IMR-90 (cell line): Measurements from ENCODE around the gene ABO. TPM values are rescaled to one million over a fixed set of nuclear protein-coding genes. Genes with fewer than 3 reads are reported as not detected.

Source experiments
- ATAC-seq: fragments of 200-7000 bp; cut with Tn5 transposase; 2 replicates; pipeline ENCODE4 v1.9.1; 2020; ENCODE audit warnings: low read depth, mild to moderate bottlenecking, moderate library complexity
- BruUV-seq: library from RNA; stranded (reverse); fragments of 400-500 nt; replicated peaks from 2 replicates; lab custom pipeline; 2021; lab: Mats Ljungman, UMichigan
- CTCF ChIA-PET: fragments of 300-600 bp; formaldehyde crosslinking; extraction: SDS; loops from one replicate; lab custom pipeline; 2021; ENCODE audit warnings: antibody characterized with exemption; lab: Yijun Ruan, JAX
- POLR2A ChIA-PET: fragments of 300-600 bp; sonication (Branson Sonifier 250); formaldehyde crosslinking; loops from one replicate; lab custom pipeline; 2022; ENCODE audit warnings: antibody characterized with exemption; ENCODE audit not compliant: unreplicated experiment; lab: Charles Lee
- DNase-seq: peaks from one replicate; pipeline ENCODE4 v3.0.0; 2013
- H2AFZ ChIP-seq: replicated peaks from 2 replicates; pipeline ENCODE3; 2013; ENCODE audit warnings: low read length, mild to moderate bottlenecking; ENCODE audit not compliant: poor library complexity
- H2AK5ac ChIP-seq: 2 replicates; pipeline ENCODE4 v1.6.1; 2013; ENCODE audit warnings: low read depth, low read length, inconsistent platforms
- H2AK9ac ChIP-seq: replicated peaks from 2 replicates; pipeline ENCODE3; 2013; ENCODE audit warnings: mild to moderate bottlenecking, low read depth, low read length, moderate library complexity; ENCODE audit not compliant: poor library complexity
- H2BK120ac ChIP-seq: 2 replicates; pipeline ENCODE4 v1.6.1; 2013; ENCODE audit warnings: low read depth, low read length, inconsistent platforms
- H2BK15ac ChIP-seq: 3 replicates; pipeline ENCODE4 v1.6.1; 2013; ENCODE audit warnings: low read depth, low read length, inconsistent platforms
- H2BK20ac ChIP-seq: 2 replicates; pipeline ENCODE4 v1.6.1; 2013; ENCODE audit warnings: low read depth, mild to moderate bottlenecking, inconsistent platforms, low read length, moderate library complexity
- H2BK5ac ChIP-seq: 2 replicates; pipeline ENCODE4 v1.6.1; 2013; ENCODE audit warnings: mild to moderate bottlenecking, low read depth, low read length, inconsistent platforms; ENCODE audit not compliant: poor library complexity, severe bottlenecking
- H3K14ac ChIP-seq: replicated peaks from 2 replicates; pipeline ENCODE4 v1.6.1; 2013; ENCODE audit warnings: low read depth, low read length, inconsistent platforms
- H3K18ac ChIP-seq: 2 replicates; pipeline ENCODE4 v1.6.1; 2013; ENCODE audit warnings: low read depth, low read length, control low read depth
- H3K23ac ChIP-seq: 2 replicates; pipeline ENCODE4 v1.6.1; 2013; ENCODE audit warnings: low read depth, low read length, inconsistent platforms
- H3K27ac ChIP-seq: 2 replicates; pipeline ENCODE4 v1.5.1; 2013; ENCODE audit warnings: mild to moderate bottlenecking, control low read depth, low read length; ENCODE audit not compliant: insufficient read depth
- H3K27me3 ChIP-seq: 2 replicates; pipeline ENCODE4 v1.6.1; 2013; ENCODE audit warnings: low read length; ENCODE audit not compliant: control insufficient read depth, insufficient read depth
- H3K36me3 ChIP-seq: 2 replicates; pipeline ENCODE4 v1.6.1; 2013; ENCODE audit warnings: low read length, mixed read lengths; ENCODE audit not compliant: control insufficient read depth, insufficient read depth
- H3K4ac ChIP-seq: 2 replicates; pipeline ENCODE4 v1.6.1; 2013; ENCODE audit warnings: low read depth, low read length, inconsistent platforms
- H3K4me1 ChIP-seq: 2 replicates; pipeline ENCODE4 v1.6.1; 2013; ENCODE audit warnings: low read length, mixed read lengths; ENCODE audit not compliant: control insufficient read depth, insufficient read depth
- H3K4me2 ChIP-seq: 2 replicates; pipeline ENCODE4 v1.6.1; 2013; ENCODE audit warnings: low read depth, mild to moderate bottlenecking, control low read depth, low read length, moderate library complexity
- H3K4me3 ChIP-seq: 2 replicates; pipeline ENCODE4 v1.5.1; 2013; ENCODE audit warnings: low read depth, mild to moderate bottlenecking, control low read depth, low read length, moderate library complexity; ENCODE audit not compliant: insufficient read depth
- H3K56ac ChIP-seq: 2 replicates; pipeline ENCODE4 v1.6.1; 2013; ENCODE audit warnings: low read length, inconsistent platforms; ENCODE audit not compliant: insufficient read depth; ENCODE audit errors: extremely low read depth
- H3K79me1 ChIP-seq, 2 experiments: 2 replicates each; pipeline ENCODE4 v1.6.1; 2013; ENCODE audit warnings: low read length in 2 of 2, inconsistent platforms in 1 of 2, low read depth in 1 of 2
- H3K9ac ChIP-seq: 2 replicates; pipeline ENCODE4 v1.6.1; 2013; ENCODE audit warnings: low read depth, low read length, control low read depth
- H3K9me1 ChIP-seq: 2 replicates; pipeline ENCODE4 v1.6.1; 2013; ENCODE audit warnings: low read length, inconsistent platforms; ENCODE audit not compliant: insufficient read depth
- H3K9me3 ChIP-seq: 2 replicates; pipeline ENCODE4 v1.6.1; 2013; ENCODE audit warnings: low read length; ENCODE audit not compliant: control insufficient read depth, insufficient read depth
- H4K20me1 ChIP-seq: 2 replicates; pipeline ENCODE4 v1.6.1; 2013; ENCODE audit warnings: low read length, inconsistent platforms; ENCODE audit not compliant: insufficient read depth
- H4K5ac ChIP-seq: 2 replicates; pipeline ENCODE4 v1.6.1; 2013; ENCODE audit warnings: mild to moderate bottlenecking, low read depth, low read length, control low read depth
- H4K8ac ChIP-seq, 2 experiments: 2 replicates each; pipeline ENCODE4 v1.6.1; 2013; ENCODE audit warnings: low read depth in 2 of 2, low read length in 2 of 2, control low read depth in 1 of 2, inconsistent platforms in 1 of 2
- H4K91ac ChIP-seq: 2 replicates; pipeline ENCODE4 v1.6.1; 2013; ENCODE audit warnings: low read depth, low read length, inconsistent platforms; ENCODE audit not compliant: insufficient read depth
- BHLHE40 ChIP-seq: fragments of 150-350 bp; IDR thresholded peaks from 2 replicates; pipeline ENCODE4 v1.6.1; 2016; ENCODE audit warnings: mild to moderate bottlenecking, low read depth, low read length
- CEBPB ChIP-seq: IDR thresholded peaks from 2 replicates; pipeline ENCODE4 v1.6.1; 2012; ENCODE audit warnings: low read depth, low read length, improper control_type of control experiment
- CHD1 ChIP-seq: IDR thresholded peaks from 2 replicates; pipeline ENCODE4 v1.6.1; 2012; ENCODE audit warnings: low read depth, low read length, improper control_type of control experiment
- FOS ChIP-seq: fragments of 150-350 bp; IDR thresholded peaks from 2 replicates; pipeline ENCODE4 v1.6.1; 2016; ENCODE audit warnings: low read depth, low read length
- MAFK ChIP-seq: IDR thresholded peaks from 2 replicates; pipeline ENCODE4 v1.6.1; 2012; ENCODE audit warnings: low read depth, low read length, improper control_type of control experiment
- MAZ ChIP-seq: IDR thresholded peaks from 2 replicates; pipeline ENCODE4 v1.6.1; 2012; ENCODE audit warnings: low read depth, mild to moderate bottlenecking, low read length, improper control_type of control experiment, moderate library complexity, borderline replicate concordance
- MXI1 ChIP-seq: IDR thresholded peaks from 2 replicates; pipeline ENCODE4 v1.6.1; 2012; ENCODE audit warnings: low read depth, mild to moderate bottlenecking, low read length, moderate library complexity, borderline replicate concordance
- NFE2L2 ChIP-seq: fragments of 150-350 bp; IDR thresholded peaks from 2 replicates; pipeline ENCODE4 v1.6.1; 2016; ENCODE audit warnings: low read depth, mild to moderate bottlenecking, low read length
- POLR2A ChIP-seq: IDR thresholded peaks from 2 replicates; pipeline ENCODE4 v1.6.1; 2012; ENCODE audit warnings: mild to moderate bottlenecking, low read depth, low read length
- RAD21 ChIP-seq: IDR thresholded peaks from 2 replicates; pipeline ENCODE4 v1.6.1; 2012; ENCODE audit warnings: low read length, improper control_type of control experiment
- RCOR1 ChIP-seq: IDR thresholded peaks from 2 replicates; pipeline ENCODE4 v1.6.1; 2012; ENCODE audit warnings: mild to moderate bottlenecking, low read length, improper control_type of control experiment; ENCODE audit not compliant: insufficient replicate concordance
- RFX5 ChIP-seq: IDR thresholded peaks from 2 replicates; pipeline ENCODE4 v1.8.0; 2012; ENCODE audit warnings: low read depth, mild to moderate bottlenecking, low read length, moderate library complexity
- SMC3 ChIP-seq: fragments of 150-350 bp; IDR thresholded peaks from 2 replicates; pipeline ENCODE4 v1.6.1; 2016; ENCODE audit warnings: low read depth, mild to moderate bottlenecking, antibody characterized with exemption, low read length, moderate library complexity
- WGBS, 2 experiments: methylation state at CpG; one replicate each; pipeline versions ENCODE4 v1.1.5 to v1.1.7; 2013; ENCODE audit warnings: missing lambda C conversion rate in 2 of 2; ENCODE audit not compliant: insufficient read length in 1 of 2; ENCODE audit errors: extremely low coverage in 2 of 2; 5-methylcytosine and 5-hydroxymethylcytosine counted together
- dilution Hi-C: fragments of 300-500 bp; cut with HindIII; formaldehyde crosslinking; loops from one replicate; pipeline ENCODE4 v1.14.3; 2018; ENCODE audit warnings: low sequenced_read_pairs; ENCODE audit not compliant: unreplicated experiment
- in situ Hi-C: fragments of 300-500 bp; cut with MboI; formaldehyde crosslinking; loops from 3 replicates; pipeline ENCODE4 v1.14.3; 2019; ENCODE audit warnings: low sequenced_read_pairs, inconsistent platforms, mixed read lengths
- intact Hi-C: fragments of 100-400 bp; cut with micrococcal nuclease; formaldehyde crosslinking; loops from 2 replicates; pipeline ENCODE4 v1.10.0; 2022
- polyA plus RNA-seq, 3 experiments: library from polyadenylated mRNA; depleted of rRNA; stranded (reverse); fragments of >200 nt; gene quantifications; 2 replicates each; pipeline ENCODE4 v1.2.3, GENCODE V29; 2012; ENCODE audit warnings: low replicate concordance in 1 of 3
- total RNA-seq: library from RNA; depleted of rRNA; stranded (reverse); fragments of >200 nt; gene quantifications from 2 replicates; pipeline ENCODE4 v1.2.3, GENCODE V29; 2012
- TF ChIP-seq, protein P1 (sequence below): fragments of 150-350 bp; IDR thresholded peaks from 2 replicates; pipeline ENCODE4 v1.6.1; 2017; ENCODE audit warnings: mild to moderate bottlenecking, antibody characterized with exemption, low read length, low read depth
- TF ChIP-seq, protein P2 (sequence below): fragments of 150-350 bp; IDR thresholded peaks from 2 replicates; pipeline ENCODE4 v1.6.1; 2016; ENCODE audit warnings: low read depth, mild to moderate bottlenecking, low read length, moderate library complexity, borderline replicate concordance
- TF ChIP-seq, protein P3 (sequence below): conservative IDR thresholded peaks from 2 replicates; pipeline ENCODE4 v1.5.1; 2012; ENCODE audit warnings: mild to moderate bottlenecking, low read depth, low read length, improper control_type of control experiment

The ABO gene
- total and polyA plus RNA-seq, 2 of the 4 experiments (the other 2 are of a cell fraction) = not detected

DNA sequence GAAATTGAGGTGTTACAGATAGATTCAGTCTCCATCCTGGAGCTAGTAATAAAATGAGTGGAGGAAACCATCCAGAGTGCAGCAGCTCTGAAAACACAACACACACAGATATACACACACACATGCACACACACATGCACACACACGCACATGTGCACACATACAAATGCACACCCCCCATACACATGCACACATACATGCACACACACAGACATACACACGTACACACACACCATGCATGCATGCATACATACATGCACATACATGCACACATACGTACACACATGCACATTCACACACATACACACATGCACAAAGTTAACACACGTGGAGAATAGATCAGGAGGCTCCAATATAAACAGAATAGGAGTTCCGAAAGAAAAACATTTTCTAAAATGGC is 44.9 kb downstream of the ABO start:
- Histone ChIP-seq H4K8ac (no peak overlapping the region), H2AK5ac (no peak overlapping the region), H3K18ac (no peak overlapping the region), H3K4me2 (no peak overlapping the region), H3K9me3 (no peaks in the 10 kb centered on the region), H2BK20ac (no peak overlapping the region), H2AFZ (no peak overlapping the region), H3K4ac (no peak overlapping the region), H3K4me3 (no peak overlapping the region), H3K56ac (no peak overlapping the region), H3K36me3 (no peaks in the 10 kb centered on the region), H4K5ac (no peak overlapping the region), H3K23ac (no peak overlapping the region), H3K27ac (no peak overlapping the region), H4K20me1 (no peaks in the 10 kb centered on the region), H3K27me3 (peaks cover 7% of the 10 kb centered on the region), H2AK9ac (no peak overlapping the region), H4K91ac (no peak overlapping the region), H3K14ac (no peak overlapping the region), H3K79me1 (no peaks in the 10 kb centered on the region), H3K4me1 (no peaks in the 10 kb centered on the region), H2BK120ac (no peak overlapping the region), H3K9me1 (no peaks in the 10 kb centered on the region), H2BK15ac (no peak overlapping the region), H2BK5ac (no peak overlapping the region), H3K9ac (no peak overlapping the region)
- in situ Hi-C loops = no loop called here
- DNase-seq (no peak), ATAC-seq (no peak)
- ChIA-PET CTCF (no interaction called here), POLR2A (no interaction called here)
- TF ChIP-seq BHLHE40 = no peak
- TF ChIP-seq RAD21 = no peak
- TF ChIP-seq, protein P1, sequence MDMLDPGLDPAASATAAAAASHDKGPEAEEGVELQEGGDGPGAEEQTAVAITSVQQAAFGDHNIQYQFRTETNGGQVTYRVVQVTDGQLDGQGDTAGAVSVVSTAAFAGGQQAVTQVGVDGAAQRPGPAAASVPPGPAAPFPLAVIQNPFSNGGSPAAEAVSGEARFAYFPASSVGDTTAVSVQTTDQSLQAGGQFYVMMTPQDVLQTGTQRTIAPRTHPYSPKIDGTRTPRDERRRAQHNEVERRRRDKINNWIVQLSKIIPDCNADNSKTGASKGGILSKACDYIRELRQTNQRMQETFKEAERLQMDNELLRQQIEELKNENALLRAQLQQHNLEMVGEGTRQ = no peak
- no peak for TF ChIP-seq CEBPB
- TF ChIP-seq RCOR1 = no peak
- no peak for TF ChIP-seq POLR2A
- TF ChIP-seq SMC3 = no peak
- no peak for TF ChIP-seq FOS
- TF ChIP-seq, protein P2, sequence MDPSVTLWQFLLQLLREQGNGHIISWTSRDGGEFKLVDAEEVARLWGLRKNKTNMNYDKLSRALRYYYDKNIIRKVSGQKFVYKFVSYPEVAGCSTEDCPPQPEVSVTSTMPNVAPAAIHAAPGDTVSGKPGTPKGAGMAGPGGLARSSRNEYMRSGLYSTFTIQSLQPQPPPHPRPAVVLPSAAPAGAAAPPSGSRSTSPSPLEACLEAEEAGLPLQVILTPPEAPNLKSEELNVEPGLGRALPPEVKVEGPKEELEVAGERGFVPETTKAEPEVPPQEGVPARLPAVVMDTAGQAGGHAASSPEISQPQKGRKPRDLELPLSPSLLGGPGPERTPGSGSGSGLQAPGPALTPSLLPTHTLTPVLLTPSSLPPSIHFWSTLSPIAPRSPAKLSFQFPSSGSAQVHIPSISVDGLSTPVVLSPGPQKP = no peak
- TF ChIP-seq, protein P3, sequence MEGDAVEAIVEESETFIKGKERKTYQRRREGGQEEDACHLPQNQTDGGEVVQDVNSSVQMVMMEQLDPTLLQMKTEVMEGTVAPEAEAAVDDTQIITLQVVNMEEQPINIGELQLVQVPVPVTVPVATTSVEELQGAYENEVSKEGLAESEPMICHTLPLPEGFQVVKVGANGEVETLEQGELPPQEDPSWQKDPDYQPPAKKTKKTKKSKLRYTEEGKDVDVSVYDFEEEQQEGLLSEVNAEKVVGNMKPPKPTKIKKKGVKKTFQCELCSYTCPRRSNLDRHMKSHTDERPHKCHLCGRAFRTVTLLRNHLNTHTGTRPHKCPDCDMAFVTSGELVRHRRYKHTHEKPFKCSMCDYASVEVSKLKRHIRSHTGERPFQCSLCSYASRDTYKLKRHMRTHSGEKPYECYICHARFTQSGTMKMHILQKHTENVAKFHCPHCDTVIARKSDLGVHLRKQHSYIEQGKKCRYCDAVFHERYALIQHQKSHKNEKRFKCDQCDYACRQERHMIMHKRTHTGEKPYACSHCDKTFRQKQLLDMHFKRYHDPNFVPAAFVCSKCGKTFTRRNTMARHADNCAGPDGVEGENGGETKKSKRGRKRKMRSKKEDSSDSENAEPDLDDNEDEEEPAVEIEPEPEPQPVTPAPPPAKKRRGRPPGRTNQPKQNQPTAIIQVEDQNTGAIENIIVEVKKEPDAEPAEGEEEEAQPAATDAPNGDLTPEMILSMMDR = no peak
- no peak for TF ChIP-seq RFX5
- no peak for TF ChIP-seq MXI1
- TF ChIP-seq MAZ = no peak
- no peak for TF ChIP-seq MAFK
- no peak for TF ChIP-seq NFE2L2
- TF ChIP-seq CHD1 = no peak
- BruUV-seq = no TSS peak
- 51% methylated on average over 3 of the region's 5 CpGs; no CpG with 5 or more reads in 1 of the 2 experiments for WGBS, 2 experiments
- dilution Hi-C loops = no loop called here
- intact Hi-C loops = no loop called here
